Measurements from ENCODE around the gene CHPF.

DNA sequence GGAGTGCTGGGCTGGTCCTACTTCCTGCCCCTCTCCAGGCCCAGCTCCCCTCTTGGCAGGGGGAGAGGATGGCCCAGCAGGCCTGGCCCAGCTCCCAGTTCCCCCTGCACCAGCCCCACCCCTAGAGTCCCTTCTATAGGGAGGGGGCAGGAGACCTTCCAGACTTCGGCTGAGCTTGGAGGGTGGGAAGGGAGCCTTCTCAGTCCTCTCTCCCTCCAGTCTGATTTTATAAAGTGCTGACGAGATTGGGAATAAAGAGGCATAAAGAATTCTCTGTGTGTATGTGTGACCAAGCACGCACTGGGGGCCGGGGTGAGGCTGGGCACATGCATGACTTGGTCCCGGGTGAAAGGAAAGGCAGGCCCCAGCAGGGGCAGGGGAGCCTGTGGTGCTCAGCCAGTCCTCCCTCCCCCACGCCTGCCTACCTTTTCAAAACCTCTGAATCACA, 5.1 kb downstream of the CHPF start:
- TF ChIP-seq, protein P1, sequence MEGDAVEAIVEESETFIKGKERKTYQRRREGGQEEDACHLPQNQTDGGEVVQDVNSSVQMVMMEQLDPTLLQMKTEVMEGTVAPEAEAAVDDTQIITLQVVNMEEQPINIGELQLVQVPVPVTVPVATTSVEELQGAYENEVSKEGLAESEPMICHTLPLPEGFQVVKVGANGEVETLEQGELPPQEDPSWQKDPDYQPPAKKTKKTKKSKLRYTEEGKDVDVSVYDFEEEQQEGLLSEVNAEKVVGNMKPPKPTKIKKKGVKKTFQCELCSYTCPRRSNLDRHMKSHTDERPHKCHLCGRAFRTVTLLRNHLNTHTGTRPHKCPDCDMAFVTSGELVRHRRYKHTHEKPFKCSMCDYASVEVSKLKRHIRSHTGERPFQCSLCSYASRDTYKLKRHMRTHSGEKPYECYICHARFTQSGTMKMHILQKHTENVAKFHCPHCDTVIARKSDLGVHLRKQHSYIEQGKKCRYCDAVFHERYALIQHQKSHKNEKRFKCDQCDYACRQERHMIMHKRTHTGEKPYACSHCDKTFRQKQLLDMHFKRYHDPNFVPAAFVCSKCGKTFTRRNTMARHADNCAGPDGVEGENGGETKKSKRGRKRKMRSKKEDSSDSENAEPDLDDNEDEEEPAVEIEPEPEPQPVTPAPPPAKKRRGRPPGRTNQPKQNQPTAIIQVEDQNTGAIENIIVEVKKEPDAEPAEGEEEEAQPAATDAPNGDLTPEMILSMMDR (IDR thresholded peaks at IDR 0.05 in 2 of 3, conservative IDR thresholded peaks at IDR 0.05 in 1 of 3; ENCODE audit: borderline replicate concordance in 1 of 3, insufficient read depth in 1 of 3, low read depth in 2 of 3, low read length in 2 of 3): no peak
- TF ChIP-seq ZFX (IDR thresholded peaks at IDR 0.05): no peak
- TF ChIP-seq, protein P2, sequence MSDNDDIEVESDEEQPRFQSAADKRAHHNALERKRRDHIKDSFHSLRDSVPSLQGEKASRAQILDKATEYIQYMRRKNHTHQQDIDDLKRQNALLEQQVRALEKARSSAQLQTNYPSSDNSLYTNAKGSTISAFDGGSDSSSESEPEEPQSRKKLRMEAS (IDR thresholded peaks at IDR 0.05): no peak
- TF ChIP-seq, protein P3, sequence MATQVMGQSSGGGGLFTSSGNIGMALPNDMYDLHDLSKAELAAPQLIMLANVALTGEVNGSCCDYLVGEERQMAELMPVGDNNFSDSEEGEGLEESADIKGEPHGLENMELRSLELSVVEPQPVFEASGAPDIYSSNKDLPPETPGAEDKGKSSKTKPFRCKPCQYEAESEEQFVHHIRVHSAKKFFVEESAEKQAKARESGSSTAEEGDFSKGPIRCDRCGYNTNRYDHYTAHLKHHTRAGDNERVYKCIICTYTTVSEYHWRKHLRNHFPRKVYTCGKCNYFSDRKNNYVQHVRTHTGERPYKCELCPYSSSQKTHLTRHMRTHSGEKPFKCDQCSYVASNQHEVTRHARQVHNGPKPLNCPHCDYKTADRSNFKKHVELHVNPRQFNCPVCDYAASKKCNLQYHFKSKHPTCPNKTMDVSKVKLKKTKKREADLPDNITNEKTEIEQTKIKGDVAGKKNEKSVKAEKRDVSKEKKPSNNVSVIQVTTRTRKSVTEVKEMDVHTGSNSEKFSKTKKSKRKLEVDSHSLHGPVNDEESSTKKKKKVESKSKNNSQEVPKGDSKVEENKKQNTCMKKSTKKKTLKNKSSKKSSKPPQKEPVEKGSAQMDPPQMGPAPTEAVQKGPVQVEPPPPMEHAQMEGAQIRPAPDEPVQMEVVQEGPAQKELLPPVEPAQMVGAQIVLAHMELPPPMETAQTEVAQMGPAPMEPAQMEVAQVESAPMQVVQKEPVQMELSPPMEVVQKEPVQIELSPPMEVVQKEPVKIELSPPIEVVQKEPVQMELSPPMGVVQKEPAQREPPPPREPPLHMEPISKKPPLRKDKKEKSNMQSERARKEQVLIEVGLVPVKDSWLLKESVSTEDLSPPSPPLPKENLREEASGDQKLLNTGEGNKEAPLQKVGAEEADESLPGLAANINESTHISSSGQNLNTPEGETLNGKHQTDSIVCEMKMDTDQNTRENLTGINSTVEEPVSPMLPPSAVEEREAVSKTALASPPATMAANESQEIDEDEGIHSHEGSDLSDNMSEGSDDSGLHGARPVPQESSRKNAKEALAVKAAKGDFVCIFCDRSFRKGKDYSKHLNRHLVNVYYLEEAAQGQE (IDR thresholded peaks at IDR 0.05; ENCODE audit: low read depth): no peak
- TF ChIP-seq RAD21 (IDR thresholded peaks at IDR 0.05; ENCODE audit: low read depth): no peak
- no peak for TF ChIP-seq POLR2AphosphoS5 (IDR thresholded peaks at IDR 0.05; ENCODE audit: low read depth, low read length)
- TF ChIP-seq, protein P4, sequence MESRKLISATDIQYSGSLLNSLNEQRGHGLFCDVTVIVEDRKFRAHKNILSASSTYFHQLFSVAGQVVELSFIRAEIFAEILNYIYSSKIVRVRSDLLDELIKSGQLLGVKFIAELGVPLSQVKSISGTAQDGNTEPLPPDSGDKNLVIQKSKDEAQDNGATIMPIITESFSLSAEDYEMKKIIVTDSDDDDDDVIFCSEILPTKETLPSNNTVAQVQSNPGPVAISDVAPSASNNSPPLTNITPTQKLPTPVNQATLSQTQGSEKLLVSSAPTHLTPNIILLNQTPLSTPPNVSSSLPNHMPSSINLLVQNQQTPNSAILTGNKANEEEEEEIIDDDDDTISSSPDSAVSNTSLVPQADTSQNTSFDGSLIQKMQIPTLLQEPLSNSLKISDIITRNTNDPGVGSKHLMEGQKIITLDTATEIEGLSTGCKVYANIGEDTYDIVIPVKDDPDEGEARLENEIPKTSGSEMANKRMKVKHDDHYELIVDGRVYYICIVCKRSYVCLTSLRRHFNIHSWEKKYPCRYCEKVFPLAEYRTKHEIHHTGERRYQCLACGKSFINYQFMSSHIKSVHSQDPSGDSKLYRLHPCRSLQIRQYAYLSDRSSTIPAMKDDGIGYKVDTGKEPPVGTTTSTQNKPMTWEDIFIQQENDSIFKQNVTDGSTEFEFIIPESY (IDR thresholded peaks at IDR 0.05; ENCODE audit: extremely low read depth, insufficient replicate concordance, low read length): no peak
- TF ChIP-seq POLR2A (IDR thresholded peaks at IDR 0.05; ENCODE audit: borderline replicate concordance, extremely low read depth, insufficient read depth, insufficient read length): no peak
- no peak for TF ChIP-seq EZH2phosphoT487 (IDR thresholded peaks at IDR 0.05; ENCODE audit: borderline replicate concordance)
- TF ChIP-seq EZH2 (IDR thresholded peaks at IDR 0.05): no peak
- TF ChIP-seq JUND (IDR thresholded peaks at IDR 0.05): no peak
- no peak for TF ChIP-seq SIN3A (IDR thresholded peaks at IDR 0.05; ENCODE audit: low read depth)
- TF ChIP-seq YY1 (IDR thresholded peaks at IDR 0.05; ENCODE audit: extremely low read depth, insufficient replicate concordance, low read depth, low read length): no peak
- no peak for TF ChIP-seq EGR1 (IDR thresholded peaks at IDR 0.05; ENCODE audit: low read depth)

All from HCT116 (cell line).